ENCODE results near the gene FAM131A.

DNA sequence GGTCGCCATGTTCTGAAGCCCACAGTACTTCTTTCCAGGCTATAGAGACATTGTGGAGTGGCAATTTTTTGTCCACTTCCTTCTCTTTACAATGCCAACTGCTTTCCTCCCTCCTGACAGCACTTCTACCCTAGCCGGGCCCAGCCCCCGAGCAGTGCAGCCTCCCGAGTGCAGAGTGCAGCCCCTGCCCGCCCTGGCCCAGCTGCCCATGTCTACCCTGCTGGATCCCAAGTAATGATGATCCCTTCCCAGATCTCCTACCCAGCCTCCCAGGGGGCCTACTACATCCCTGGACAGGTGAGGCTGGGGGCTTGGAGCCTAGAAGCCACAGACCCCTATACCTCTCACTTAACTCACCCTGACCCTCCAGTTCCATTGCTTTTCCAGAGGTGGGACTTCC is 20.2 kb upstream of the FAM131A start:
- TF ChIP-seq POLR2A (IDR thresholded peaks at IDR 0.05) (no peak), CTCF (IDR thresholded peaks at IDR 0.05) (no peak)
